Spinal cord (tissue), 10 donors: ENCODE results near the gene ZBTB49. TPM values are rescaled to one million over a fixed set of nuclear protein-coding genes. Genes with fewer than 3 reads are reported as not detected.

Source experiments
- DNase-seq, 6 donors: peaks; one replicate each; pipeline versions ENCODE4 v3.0.0 to v3.0.0-alpha.2; 2013 to 2015; ENCODE audit warnings: low spot score in 6 of 6, low read depth in 4 of 6
- H3K27ac ChIP-seq: one replicate; pipeline ENCODE4 v1.5.1; 2013; ENCODE audit warnings: low read depth, low read length, control low read depth
- H3K27me3 ChIP-seq: one replicate; pipeline ENCODE4 v1.6.1; 2013; ENCODE audit warnings: low read length; ENCODE audit not compliant: control insufficient read depth, insufficient read depth
- H3K36me3 ChIP-seq: one replicate; pipeline ENCODE4 v1.6.1; 2013; ENCODE audit warnings: low read length; ENCODE audit not compliant: control insufficient read depth, insufficient read depth
- H3K4me1 ChIP-seq: one replicate; pipeline ENCODE4 v1.6.1; 2013; ENCODE audit warnings: low read length; ENCODE audit not compliant: control insufficient read depth, insufficient read depth
- H3K4me3 ChIP-seq: one replicate; pipeline ENCODE4 v1.5.1; 2013; ENCODE audit warnings: low read depth, low read length, control low read depth
- H3K9me3 ChIP-seq: one replicate; pipeline ENCODE4 v1.6.1; 2013; ENCODE audit warnings: low read length; ENCODE audit not compliant: control insufficient read depth, insufficient read depth
- WGBS: methylation state at CpG from one replicate; pipeline ENCODE4 v1.1.5; 2013; ENCODE audit warnings: missing lambda C conversion rate; ENCODE audit not compliant: insufficient coverage; 5-methylcytosine and 5-hydroxymethylcytosine counted together
- polyA plus RNA-seq, 2 donors: library from polyadenylated mRNA; unstranded; fragments of 120-200 nt; gene quantifications; one replicate each; pipeline ENCODE4 v1.2.1, GENCODE V29; 2013; ENCODE audit not compliant: insufficient read length in 2 of 2
- total RNA-seq, 2 donors: library from RNA; depleted of rRNA in 1 of 2; stranded (reverse); fragments of 120-200 nt in 1 of 2; fragments of >200 nt in 1 of 2; gene quantifications; one replicate each; pipeline versions ENCODE4 v1.2.3 to v1.2.4, GENCODE V29; 2013 to 2014
- donor health status: healthy.

Gene ZBTB49
- total and polyA plus RNA-seq, 4 donors = 4.5 to 7.5 (median 6.5) TPM

- no peak for DNase-seq
- Histone ChIP-seq H3K36me3 (peaks cover 23% of the 10 kb centered on the region), H3K9me3 (no peaks in the 10 kb centered on the region), H3K4me3 (no peak overlapping the region), H3K27me3 (no peaks in the 10 kb centered on the region), H3K27ac (no peak overlapping the region), H3K4me1 (no peaks in the 10 kb centered on the region)
- 95% methylated on average over 5 of the region's 5 CpGs for WGBS
Observed at GRCh38 chr4:4302001-4302400, 11.9 kb downstream of the ZBTB49 start.

GRCh38 chr4:4302416-4302815 is 12.4 kb downstream of the ZBTB49 start:
- DNase-seq = no peak
- Histone ChIP-seq H3K27me3 (no peaks in the 10 kb centered on the region), H3K4me3 (no peak overlapping the region), H3K9me3 (no peaks in the 10 kb centered on the region), H3K27ac (no peak overlapping the region), H3K4me1 (no peaks in the 10 kb centered on the region), H3K36me3 (peaks cover 26% of the 10 kb centered on the region)
- 74% methylated on average over 6 of the region's 6 CpGs for WGBS

- H3K4me3 ChIP-seq = no peak overlapping the region
- no peaks in the 10 kb centered on the region for H3K4me1 ChIP-seq
- H3K27me3 ChIP-seq = no peaks in the 10 kb centered on the region
- peaks cover 26% of the 10 kb centered on the region for H3K36me3 ChIP-seq
- H3K27ac ChIP-seq = no peak overlapping the region
- 93% methylated on average over 11 of the region's 11 CpGs for WGBS
- DNase-seq = no peak
- H3K9me3 ChIP-seq = no peaks in the 10 kb centered on the region
Observed at GRCh38 chr4:4306920-4307319, 16.9 kb downstream of the ZBTB49 start.

GRCh38 chr4:4308800-4309441 is 18.9 kb downstream of the ZBTB49 start:
- WGBS = 91% methylated on average over 6 of the region's 9 CpGs
- Histone ChIP-seq H3K4me3 (no peak overlapping the region), H3K4me1 (no peaks in the 10 kb centered on the region), H3K9me3 (no peaks in the 10 kb centered on the region), H3K36me3 (peaks cover 16% of the 10 kb centered on the region), H3K27ac (no peak overlapping the region), H3K27me3 (no peaks in the 10 kb centered on the region)
- DNase-seq = no peak

- Histone ChIP-seq H3K4me1 (no peaks in the 10 kb centered on the region), H3K36me3 (peaks cover 27% of the 10 kb centered on the region), H3K27ac (no peak overlapping the region), H3K27me3 (no peaks in the 10 kb centered on the region), H3K4me3 (no peak overlapping the region), H3K9me3 (no peaks in the 10 kb centered on the region)
- no CpG with 5 or more reads among the region's 4 CpGs for WGBS
- peak in 1 of 6 donors; percentile 24 for DNase-seq
Observed at GRCh38 chr4:4311193-4311592, 21.1 kb downstream of the ZBTB49 start.

- DNase-seq = peak in 1 of 6 donors; percentile 17
- WGBS = 35% methylated on average over 5 of the region's 12 CpGs
- Histone ChIP-seq H3K36me3 (peaks cover 46% of the 10 kb centered on the region), H3K4me3 (no peak overlapping the region), H3K9me3 (no peaks in the 10 kb centered on the region), H3K4me1 (no peaks in the 10 kb centered on the region), H3K27ac (no peak overlapping the region), H3K27me3 (no peaks in the 10 kb centered on the region)
Observed at GRCh38 chr4:4315461-4316149, 25.6 kb downstream of the ZBTB49 start.

- Histone ChIP-seq H3K27ac (no peak overlapping the region), H3K27me3 (no peaks in the 10 kb centered on the region), H3K9me3 (no peaks in the 10 kb centered on the region), H3K4me3 (no peak overlapping the region), H3K36me3 (peaks cover 51% of the 10 kb centered on the region), H3K4me1 (no peaks in the 10 kb centered on the region)
- DNase-seq = no peak
- 71% methylated on average over 13 of the region's 13 CpGs for WGBS
Observed at GRCh38 chr4:4316150-4316495, 26.1 kb downstream of the ZBTB49 start.

GRCh38 chr4:4317496-4318232 is 27.6 kb downstream of the ZBTB49 start:
- Histone ChIP-seq H3K4me1 (no peaks in the 10 kb centered on the region), H3K36me3 (peaks cover 64% of the 10 kb centered on the region), H3K27me3 (no peaks in the 10 kb centered on the region), H3K4me3 (no peak overlapping the region), H3K27ac (no peak overlapping the region), H3K9me3 (no peaks in the 10 kb centered on the region)
- no peak for DNase-seq
- 88% methylated on average over 18 of the region's 23 CpGs for WGBS

GRCh38 chr4:4320528-4320927 is 30.5 kb downstream of the ZBTB49 start:
- Histone ChIP-seq H3K4me1 (no peaks in the 10 kb centered on the region), H3K27me3 (no peaks in the 10 kb centered on the region), H3K4me3 (no peak overlapping the region), H3K36me3 (peaks cover 59% of the 10 kb centered on the region), H3K9me3 (no peaks in the 10 kb centered on the region), H3K27ac (no peak overlapping the region)
- 99% methylated on average over 14 of the region's 15 CpGs for WGBS
- no peak for DNase-seq
